Measurements from ENCODE around the gene LRRC4C.
"Not testable (repeated sequence)": the region's sequence is repeated elsewhere in the genome, so short reads cannot be mapped to it uniquely, and the experiment has no call there.

LRRC4C gene

GRCh38 chr11:41050791-41051190, 408.7 kb downstream of the LRRC4C start:
- Histone ChIP-seq H3K9ac (no peak overlapping the region), H3K4me1 (no peaks in the 10 kb centered on the region), H3K4me2 (no peak overlapping the region), H3K27me3 (no peaks in the 10 kb centered on the region), H3K4me3 (no peak overlapping the region), H4K20me1 (no peaks in the 10 kb centered on the region), H3K27ac (no peak overlapping the region), H3K9me3 (replicated peaks in 1 of 11) (peaks cover 0 to 17% (median 12%) of the 10 kb centered on the region in 11 experiments; a peak in 15 of 22 replicates), H3K36me3 (no peaks in the 10 kb centered on the region)
- TF ChIP-seq Cebpa-rat (IDR thresholded peaks at IDR 0.05): no peak

GRCh38 chr11:41047229-41047628, 412.2 kb downstream of the LRRC4C start:
- H3K27me3 ChIP-seq: no peaks in the 10 kb centered on the region
- no peak; a peak in 1 of 22 replicates for TF ChIP-seq Cebpa-rat (IDR thresholded peaks at IDR 0.05)
- H3K36me3 ChIP-seq: no peaks in the 10 kb centered on the region
- H3K27ac ChIP-seq: no peak overlapping the region
- H3K4me1 ChIP-seq: no peaks in the 10 kb centered on the region
- H3K9ac ChIP-seq: no peak overlapping the region
- H3K9me3 ChIP-seq (replicated peaks in 1 of 11): peaks cover 0 to 17% (median 12%) of the 10 kb centered on the region in 11 experiments; a peak in 15 of 22 replicates
- no peak overlapping the region for H3K4me2 ChIP-seq
- no peaks in the 10 kb centered on the region for H4K20me1 ChIP-seq
- H3K4me3 ChIP-seq: no peak overlapping the region

- Histone ChIP-seq H3K4me1 (no peaks in the 10 kb centered on the region), H3K27ac (no peak overlapping the region), H3K27me3 (no peaks in the 10 kb centered on the region), H3K36me3 (no peaks in the 10 kb centered on the region), H3K9ac (no peak overlapping the region), H3K4me2 (no peak overlapping the region), H3K4me3 (no peak overlapping the region), H4K20me1 (no peaks in the 10 kb centered on the region), H3K9me3 (replicated peaks in 1 of 11) (peaks cover 0 to 17% (median 12%) of the 10 kb centered on the region in 11 experiments; a peak in 15 of 22 replicates)
- no peak for TF ChIP-seq Cebpa-rat (IDR thresholded peaks at IDR 0.05)
Measured at GRCh38 chr11:41045266-41045665, 414.2 kb downstream of the LRRC4C start.

GRCh38 chr11:41044747-41045146, 414.7 kb downstream of the LRRC4C start:
- Histone ChIP-seq H3K4me3 (no peak overlapping the region), H3K27ac (no peak overlapping the region), H3K9me3 (replicated peaks in 1 of 11) (peaks cover 0 to 13% (median 11%) of the 10 kb centered on the region in 11 experiments; a peak in 15 of 22 replicates), H3K4me1 (no peaks in the 10 kb centered on the region), H3K4me2 (no peak overlapping the region), H3K9ac (no peak overlapping the region), H4K20me1 (no peaks in the 10 kb centered on the region), H3K36me3 (no peaks in the 10 kb centered on the region), H3K27me3 (no peaks in the 10 kb centered on the region)
- TF ChIP-seq Cebpa-rat (IDR thresholded peaks at IDR 0.05): no peak

- no peak overlapping the region for H3K4me3 ChIP-seq
- H3K27ac ChIP-seq: no peak overlapping the region
- H3K27me3 ChIP-seq: no peaks in the 10 kb centered on the region
- H3K36me3 ChIP-seq: no peaks in the 10 kb centered on the region
- no peaks in the 10 kb centered on the region for H3K4me1 ChIP-seq
- no peak for TF ChIP-seq Cebpa-rat (IDR thresholded peaks at IDR 0.05)
- no peak overlapping the region for H3K4me2 ChIP-seq
- H4K20me1 ChIP-seq: no peaks in the 10 kb centered on the region
- H3K9me3 ChIP-seq (replicated peaks in 1 of 11): no peaks in the 10 kb centered on the region
- no peak overlapping the region for H3K9ac ChIP-seq
Measured at GRCh38 chr11:41042688-41043087, 416.8 kb downstream of the LRRC4C start.

- no peaks in the 10 kb centered on the region for H3K27me3 ChIP-seq
- no peaks in the 10 kb centered on the region for H3K9me3 ChIP-seq (replicated peaks in 1 of 11)
- no peak overlapping the region for H3K4me3 ChIP-seq
- H4K20me1 ChIP-seq: no peaks in the 10 kb centered on the region
- no peak overlapping the region for H3K27ac ChIP-seq
- H3K36me3 ChIP-seq: no peaks in the 10 kb centered on the region
- no peak overlapping the region for H3K9ac ChIP-seq
- no peak overlapping the region for H3K4me2 ChIP-seq
- no peak for TF ChIP-seq Cebpa-rat (IDR thresholded peaks at IDR 0.05)
- H3K4me1 ChIP-seq: no peaks in the 10 kb centered on the region
Measured at GRCh38 chr11:41040474-41040873, 419.0 kb downstream of the LRRC4C start.

GRCh38 chr11:41039592-41039991, 419.9 kb downstream of the LRRC4C start:
- TF ChIP-seq Cebpa-rat (IDR thresholded peaks at IDR 0.05): no peak
- no peaks in the 10 kb centered on the region for H3K9me3 ChIP-seq (replicated peaks in 1 of 11)
- no peak overlapping the region for H3K9ac ChIP-seq
- no peaks in the 10 kb centered on the region for H3K27me3 ChIP-seq
- H4K20me1 ChIP-seq: no peaks in the 10 kb centered on the region
- no peaks in the 10 kb centered on the region for H3K36me3 ChIP-seq
- no peak overlapping the region for H3K4me3 ChIP-seq
- H3K4me1 ChIP-seq: no peaks in the 10 kb centered on the region
- no peak overlapping the region for H3K4me2 ChIP-seq
- no peak overlapping the region for H3K27ac ChIP-seq

- Histone ChIP-seq H3K9me3 (replicated peaks in 1 of 11) (no peaks in the 10 kb centered on the region), H3K4me3 (no peak overlapping the region), H3K4me2 (no peak overlapping the region), H3K4me1 (no peaks in the 10 kb centered on the region), H3K27me3 (no peaks in the 10 kb centered on the region), H3K9ac (no peak overlapping the region), H4K20me1 (no peaks in the 10 kb centered on the region), H3K27ac (no peak overlapping the region), H3K36me3 (no peaks in the 10 kb centered on the region)
- no peak for TF ChIP-seq Cebpa-rat (IDR thresholded peaks at IDR 0.05)
Measured at GRCh38 chr11:41031551-41032060, 427.8 kb downstream of the LRRC4C start.

GRCh38 chr11:41020259-41020658, 439.2 kb downstream of the LRRC4C start:
- Histone ChIP-seq H3K4me3 (no peak overlapping the region), H3K36me3 (no peaks in the 10 kb centered on the region), H3K9ac (no peak overlapping the region), H3K27ac (no peak overlapping the region), H3K4me2 (no peak overlapping the region), H4K20me1 (no peaks in the 10 kb centered on the region), H3K27me3 (no peaks in the 10 kb centered on the region), H3K4me1 (no peaks in the 10 kb centered on the region), H3K9me3 (replicated peaks in 1 of 11) (no peaks in the 10 kb centered on the region)
- no peak for TF ChIP-seq Cebpa-rat (IDR thresholded peaks at IDR 0.05)

- H3K9ac ChIP-seq; H3K36me3 ChIP-seq; H3K4me3 ChIP-seq; H3K27me3 ChIP-seq; H3K27ac ChIP-seq; H3K4me1 ChIP-seq; H3K4me2 ChIP-seq; H3K9me3 ChIP-seq (replicated peaks in 1 of 11); H4K20me1 ChIP-seq: not testable (repeated sequence)
Measured at GRCh38 chr11:41019666-41020065, 439.8 kb downstream of the LRRC4C start.
